ENCODE results near the gene ST6GAL1.
"Not testable (repeated sequence)": the region's sequence is repeated elsewhere in the genome, so short reads cannot be mapped to it uniquely, and the experiment has no call there.

The ST6GAL1 gene

DNA sequence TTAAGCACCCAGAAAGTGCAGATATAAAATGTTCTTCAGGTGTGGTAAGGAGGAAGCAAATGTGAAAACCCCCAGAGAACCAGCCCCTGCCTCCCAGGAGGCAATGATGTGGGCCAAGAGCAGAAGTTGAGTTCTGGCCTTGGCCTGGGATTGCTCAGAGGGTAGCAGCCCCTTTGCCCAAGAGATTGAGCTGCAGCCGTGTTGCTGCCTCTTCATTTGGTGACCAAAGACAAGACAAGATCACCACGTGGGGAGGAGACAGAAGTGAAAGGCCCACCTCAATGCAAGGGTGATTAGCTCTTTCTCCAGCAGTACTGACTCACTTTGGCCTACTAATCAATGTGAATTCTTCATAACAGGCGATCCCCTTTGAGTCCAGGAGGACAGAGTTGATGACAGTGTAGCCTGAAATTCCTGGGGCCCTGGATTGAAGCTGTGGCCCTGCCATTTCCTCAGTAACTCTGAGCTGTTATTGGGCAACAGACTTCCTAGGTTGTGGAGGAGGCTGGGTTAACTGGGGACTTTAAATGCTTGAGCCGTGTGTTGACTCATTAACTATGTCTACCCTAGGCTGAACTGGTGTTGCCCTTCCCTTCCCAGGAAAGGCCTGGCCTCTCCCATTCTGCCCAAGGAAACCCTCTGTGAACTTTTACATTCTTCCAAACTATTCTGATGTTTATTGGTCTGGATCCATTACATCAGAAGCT lies 86.5 kb downstream of the ST6GAL1 start:
- H3K4me3 ChIP-seq (ENCODE audit: low read depth, low read length): no peak overlapping the region
- TF ChIP-seq, protein P1, sequence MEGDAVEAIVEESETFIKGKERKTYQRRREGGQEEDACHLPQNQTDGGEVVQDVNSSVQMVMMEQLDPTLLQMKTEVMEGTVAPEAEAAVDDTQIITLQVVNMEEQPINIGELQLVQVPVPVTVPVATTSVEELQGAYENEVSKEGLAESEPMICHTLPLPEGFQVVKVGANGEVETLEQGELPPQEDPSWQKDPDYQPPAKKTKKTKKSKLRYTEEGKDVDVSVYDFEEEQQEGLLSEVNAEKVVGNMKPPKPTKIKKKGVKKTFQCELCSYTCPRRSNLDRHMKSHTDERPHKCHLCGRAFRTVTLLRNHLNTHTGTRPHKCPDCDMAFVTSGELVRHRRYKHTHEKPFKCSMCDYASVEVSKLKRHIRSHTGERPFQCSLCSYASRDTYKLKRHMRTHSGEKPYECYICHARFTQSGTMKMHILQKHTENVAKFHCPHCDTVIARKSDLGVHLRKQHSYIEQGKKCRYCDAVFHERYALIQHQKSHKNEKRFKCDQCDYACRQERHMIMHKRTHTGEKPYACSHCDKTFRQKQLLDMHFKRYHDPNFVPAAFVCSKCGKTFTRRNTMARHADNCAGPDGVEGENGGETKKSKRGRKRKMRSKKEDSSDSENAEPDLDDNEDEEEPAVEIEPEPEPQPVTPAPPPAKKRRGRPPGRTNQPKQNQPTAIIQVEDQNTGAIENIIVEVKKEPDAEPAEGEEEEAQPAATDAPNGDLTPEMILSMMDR (IDR thresholded peaks at IDR 0.05; ENCODE audit: low read depth, low read length, missing control alignments): no peak
- DNase-seq (ENCODE audit: low read depth): no peak

DNA sequence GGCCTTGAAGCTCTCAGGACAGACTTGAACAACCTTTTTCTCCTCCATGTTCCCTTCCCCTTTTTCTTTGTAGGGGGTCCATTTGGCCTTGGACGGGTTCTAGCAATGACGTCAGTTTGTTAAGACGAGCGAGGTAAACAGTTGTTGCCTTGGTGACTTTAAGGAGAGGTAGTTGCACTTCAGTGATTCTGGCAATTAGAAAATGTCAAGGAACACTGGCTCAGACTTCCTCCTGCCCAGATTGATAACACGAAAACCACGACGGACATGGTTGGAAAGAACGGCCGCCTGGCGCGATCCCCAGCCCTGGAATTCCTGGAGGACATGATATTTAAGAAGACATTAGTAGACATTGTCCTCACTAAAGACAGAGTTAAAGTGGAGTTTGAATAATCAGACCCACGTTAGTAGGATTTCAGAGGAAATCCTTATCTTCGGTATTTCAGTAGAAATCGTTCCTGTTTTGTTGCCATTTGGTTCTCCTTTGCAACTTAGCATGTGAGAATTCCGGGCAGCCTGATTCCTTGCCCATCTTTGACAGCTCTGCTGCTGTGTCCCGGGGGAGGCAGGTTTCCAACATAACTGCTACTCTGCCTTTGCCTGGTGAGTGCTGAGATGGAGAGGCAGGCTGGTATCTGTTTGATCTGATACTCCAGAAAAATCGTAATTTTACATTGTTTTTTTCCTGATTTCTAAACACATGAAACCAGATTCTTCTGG lies 87.3 kb downstream of the ST6GAL1 start:
- TF ChIP-seq, protein P1 (IDR thresholded peaks at IDR 0.05; ENCODE audit: low read depth, low read length, missing control alignments): no peak
- DNase-seq (ENCODE audit: low read depth): no peak
- no peak overlapping the region for H3K4me3 ChIP-seq (ENCODE audit: low read depth, low read length)

DNA sequence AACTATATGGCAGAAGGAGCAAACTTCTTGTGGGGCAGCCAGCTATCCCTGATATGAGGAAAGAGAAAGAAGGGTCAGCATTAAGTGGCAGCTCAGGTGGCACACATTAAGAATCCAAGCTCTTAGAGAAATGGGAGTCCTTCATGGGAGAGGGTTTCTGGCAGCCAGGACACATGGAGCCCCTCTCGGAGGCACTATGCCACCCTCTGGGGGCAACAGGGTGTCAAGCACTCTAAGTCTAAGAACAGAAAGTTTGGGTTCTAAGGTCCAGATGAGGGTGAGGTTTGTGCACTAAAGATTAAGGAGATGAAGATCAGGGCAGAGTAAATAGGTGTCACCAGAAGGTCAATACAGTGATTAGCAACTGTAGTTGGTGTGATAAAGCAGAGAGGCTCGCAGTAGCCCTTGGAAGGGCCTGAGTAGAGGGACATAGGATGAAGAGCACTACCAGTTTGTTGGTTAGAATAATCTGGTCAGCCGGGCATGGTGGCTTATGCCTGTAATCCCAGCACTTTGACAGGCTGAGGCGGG lies 89.3 kb downstream of the ST6GAL1 start:
- TF ChIP-seq, protein P1 (IDR thresholded peaks at IDR 0.05; ENCODE audit: low read depth, low read length, missing control alignments): peak; percentile 25
- H3K4me3 ChIP-seq (ENCODE audit: low read depth, low read length): no peak overlapping the region
- DNase-seq (ENCODE audit: low read depth): no peak

DNA sequence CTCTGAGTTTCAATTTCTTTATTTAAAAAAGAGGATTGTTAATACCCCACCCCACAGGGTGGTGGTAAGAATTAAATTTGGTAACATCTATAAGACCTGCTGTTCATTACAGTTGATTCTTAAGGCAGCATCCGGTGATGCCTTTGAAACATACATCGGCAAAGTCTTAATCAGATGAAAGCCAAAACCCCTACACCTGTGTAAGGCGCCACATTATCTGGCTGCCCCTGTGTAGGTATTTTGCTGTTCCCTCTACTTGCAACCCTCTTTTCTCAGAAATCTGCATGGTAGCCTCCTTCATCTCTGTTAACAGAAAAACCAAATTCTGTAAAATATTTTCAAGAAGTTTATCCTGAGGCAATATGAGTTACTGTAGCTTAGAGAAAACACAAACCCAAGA lies 90.0 kb downstream of the ST6GAL1 start:
- no peak for DNase-seq (ENCODE audit: low read depth)
- H3K4me3 ChIP-seq (ENCODE audit: low read depth, low read length): no peak overlapping the region; the same call in 1 of the 2 replicates
- TF ChIP-seq, protein P1 (IDR thresholded peaks at IDR 0.05; ENCODE audit: low read depth, low read length, missing control alignments): no peak

DNA sequence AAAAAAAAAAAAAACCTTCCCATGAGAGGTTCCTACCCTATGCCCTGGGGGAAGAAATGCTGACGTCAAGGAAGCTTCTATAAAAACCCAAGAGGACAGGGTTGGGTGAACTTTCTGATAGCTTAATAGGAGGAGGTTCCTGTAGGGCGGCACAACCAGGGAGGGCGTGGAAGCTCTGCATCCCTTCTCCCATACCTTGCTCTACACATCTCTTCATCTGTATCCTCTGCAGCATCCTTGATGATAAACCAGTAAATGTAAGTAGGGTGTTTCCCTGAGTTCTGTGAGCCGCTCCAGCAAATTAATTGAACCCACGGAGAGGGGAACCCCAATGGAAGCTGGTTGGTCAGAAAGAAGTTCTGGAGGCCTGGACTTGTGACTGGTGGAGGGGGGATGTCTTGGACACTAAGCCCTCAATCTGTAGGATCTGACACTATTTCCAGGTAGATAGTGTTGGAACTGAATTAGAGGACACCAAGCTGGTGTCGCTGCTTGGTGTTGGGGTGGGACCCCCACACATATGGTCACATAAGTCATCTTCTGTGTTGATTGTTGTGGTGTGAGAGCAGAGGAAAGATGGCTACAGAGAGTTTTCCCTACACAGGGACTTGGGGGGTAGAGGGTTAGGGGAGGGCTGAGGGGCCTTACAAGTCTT lies 91.5 kb downstream of the ST6GAL1 start:
- TF ChIP-seq, protein P1 (IDR thresholded peaks at IDR 0.05; ENCODE audit: low read depth, low read length, missing control alignments): no peak
- DNase-seq (ENCODE audit: low read depth): no peak
- peak overlapping the region; percentile 69 for H3K4me3 ChIP-seq (ENCODE audit: low read depth, low read length)

DNA sequence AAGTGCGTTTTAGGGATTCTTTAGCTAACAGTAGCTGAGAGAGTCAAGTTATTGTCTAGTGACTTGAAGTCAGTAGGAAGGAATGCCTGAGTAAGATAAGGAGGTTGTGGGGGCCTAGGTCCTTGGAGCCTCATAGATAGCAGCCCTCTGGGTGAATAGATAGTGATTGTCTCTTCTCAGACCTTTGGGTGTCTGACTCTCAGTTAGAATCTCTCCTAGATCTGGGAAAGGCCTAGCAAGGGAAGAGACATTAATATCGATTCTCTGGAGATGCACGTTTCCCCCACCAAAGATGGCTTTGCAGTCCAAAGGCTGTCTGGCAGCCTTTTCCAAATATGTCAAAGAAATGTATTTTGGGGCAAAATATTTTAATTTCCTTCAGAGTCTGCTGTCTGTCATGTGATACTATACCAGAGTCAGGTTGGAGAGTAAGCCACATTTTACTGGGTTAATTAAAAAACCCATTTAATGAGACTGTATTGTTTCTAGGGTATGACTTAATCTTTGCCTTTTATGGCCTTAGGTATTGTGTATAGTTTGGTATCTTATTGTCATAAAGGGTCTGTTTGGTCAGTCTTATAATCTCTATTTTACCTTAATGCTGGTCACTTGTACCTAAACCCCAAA lies 92.2 kb downstream of the ST6GAL1 start:
- no peak for DNase-seq (ENCODE audit: low read depth)
- H3K4me3 ChIP-seq (ENCODE audit: low read depth, low read length): peak overlapping the region; percentile 69
- TF ChIP-seq, protein P1 (IDR thresholded peaks at IDR 0.05; ENCODE audit: low read depth, low read length, missing control alignments): no peak

DNA sequence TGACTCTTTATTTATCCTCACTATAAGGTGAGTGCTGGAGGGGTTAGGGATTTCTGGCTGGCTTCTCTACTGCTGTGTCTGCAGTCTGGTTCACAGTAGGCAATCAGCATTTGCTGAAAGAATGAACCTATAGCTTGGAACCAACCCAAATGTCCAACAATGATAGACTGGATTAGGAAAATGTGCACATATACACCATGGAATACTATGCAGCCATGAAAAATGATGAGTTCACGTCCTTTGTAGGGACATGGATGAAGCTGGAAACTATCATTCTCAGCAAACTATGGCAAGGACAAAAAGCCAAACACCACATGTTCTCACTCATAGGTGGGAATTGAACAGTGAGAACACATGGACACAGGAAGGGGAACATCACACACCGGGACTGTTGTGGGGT lies 93.0 kb downstream of the ST6GAL1 start:
- peak overlapping the region; percentile 69 for H3K4me3 ChIP-seq (ENCODE audit: low read depth, low read length)
- not testable (repeated sequence) for DNase-seq (ENCODE audit: low read depth)
